ENCODE measurements around the gene AP3S2. TPM values are rescaled to one million over a fixed set of nuclear protein-coding genes. Genes with fewer than 3 reads are reported as not detected.

The AP3S2 gene
- total and polyA plus RNA-seq, 2 of the 4 experiments (the other 2 are of a cell fraction) = 12.6 to 34.1 TPM

GRCh38 chr15:89809787-89810148, 84.0 kb downstream of the AP3S2 start:
- Histone ChIP-seq H3K56ac (ENCODE audit: extremely low read depth, insufficient read depth, low read length) (no peak overlapping the region), H3K4me1 (ENCODE audit: control insufficient read depth, insufficient read depth, low read length) (peaks cover 21% of the 10 kb centered on the region), H4K91ac (ENCODE audit: insufficient read depth, low read depth, low read length) (peak overlapping the region; percentile 33; the same call in 1 of the 2 replicates), H3K9me3 (ENCODE audit: control insufficient read depth, insufficient read depth, low read length) (no peaks in the 10 kb centered on the region), H2BK5ac (ENCODE audit: low read depth, low read length, poor library complexity, severe bottlenecking) (no peak overlapping the region), H3K4me2 (ENCODE audit: low read depth, low read length) (no peak overlapping the region), H3K9me1 (ENCODE audit: insufficient read depth, low read length) (peaks cover 31% of the 10 kb centered on the region), H2BK20ac (ENCODE audit: low read depth, low read length) (peak overlapping the region; percentile 37; the same call in 1 of the 2 replicates), H3K27ac (ENCODE audit: insufficient read depth, low read length) (no peak overlapping the region), H3K14ac (replicated peaks; ENCODE audit: low read depth, low read length) (0 out of 2 replicates have a peak overlapping the region, but pooled peaks have one; percentile 32), H3K4me3 (ENCODE audit: insufficient read depth, low read depth, low read length) (no peak overlapping the region), H3K18ac (ENCODE audit: low read depth, low read length) (no peak overlapping the region), H4K5ac (ENCODE audit: low read depth, low read length) (no peak overlapping the region), H3K23ac (ENCODE audit: low read depth, low read length) (0 out of 2 replicates have a peak overlapping the region, but pooled peaks have one; percentile 24), H2AK9ac (replicated peaks; ENCODE audit: low read depth, low read length, poor library complexity) (peak overlapping the region; percentile 44), H2BK15ac (ENCODE audit: low read depth, low read length) (no peak overlapping the region), H2AFZ (replicated peaks; ENCODE audit: low read length, poor library complexity) (no peak overlapping the region), H3K9ac (ENCODE audit: low read depth, low read length) (no peak overlapping the region), H4K20me1 (ENCODE audit: insufficient read depth, low read length) (peaks cover 5% of the 10 kb centered on the region; the same call in 1 of the 2 replicates), H4K8ac (ENCODE audit: low read depth in 2 of 2, low read length in 2 of 2) (peak overlapping the region in 1 of 2 experiments; percentile 56; a peak in 1 of 4 replicates), H3K36me3 (ENCODE audit: control insufficient read depth, insufficient read depth, low read length) (peaks cover 14% of the 10 kb centered on the region; the same call in 1 of the 2 replicates), H3K27me3 (ENCODE audit: control insufficient read depth, insufficient read depth, low read length) (no peaks in the 10 kb centered on the region), H3K4ac (ENCODE audit: low read depth, low read length) (peak overlapping the region; percentile 72), H2AK5ac (ENCODE audit: low read depth, low read length) (peak overlapping the region; percentile 64; the same call in 1 of the 2 replicates), H2BK120ac (ENCODE audit: low read depth, low read length) (peak overlapping the region; percentile 52), H3K79me1 (ENCODE audit: low read depth in 1 of 2, low read length in 2 of 2) (peaks cover 2 to 63% of the 10 kb centered on the region in 2 experiments; a peak in 3 of 4 replicates)
- in situ Hi-C loops (cut with MboI; ENCODE audit: low sequenced_read_pairs) (no loop called here), dilution Hi-C loops (cut with HindIII; ENCODE audit: low sequenced_read_pairs, unreplicated experiment) (no loop called here), intact Hi-C loops (cut with micrococcal nuclease) (no loop called here)
- no TSS peak for BruUV-seq (replicated peaks)
- TF ChIP-seq MAFK (IDR thresholded peaks at IDR 0.05; ENCODE audit: low read depth, low read length) (no peak), BHLHE40 (IDR thresholded peaks at IDR 0.05; ENCODE audit: low read depth, low read length) (no peak), POLR2A (IDR thresholded peaks at IDR 0.05; ENCODE audit: low read depth, low read length) (no peak), FOS (IDR thresholded peaks at IDR 0.05; ENCODE audit: low read depth, low read length) (no peak), CEBPB (IDR thresholded peaks at IDR 0.05; ENCODE audit: low read depth, low read length) (no peak), RCOR1 (IDR thresholded peaks at IDR 0.05; ENCODE audit: insufficient replicate concordance, low read length) (no peak), CHD1 (IDR thresholded peaks at IDR 0.05; ENCODE audit: low read depth, low read length) (no peak), MXI1 (IDR thresholded peaks at IDR 0.05; ENCODE audit: borderline replicate concordance, low read depth, low read length) (no peak), USF2 (IDR thresholded peaks at IDR 0.05; ENCODE audit: low read depth, low read length) (no peak), NFE2L2 (IDR thresholded peaks at IDR 0.05; ENCODE audit: low read depth, low read length) (no peak)
- TF ChIP-seq, protein P1, sequence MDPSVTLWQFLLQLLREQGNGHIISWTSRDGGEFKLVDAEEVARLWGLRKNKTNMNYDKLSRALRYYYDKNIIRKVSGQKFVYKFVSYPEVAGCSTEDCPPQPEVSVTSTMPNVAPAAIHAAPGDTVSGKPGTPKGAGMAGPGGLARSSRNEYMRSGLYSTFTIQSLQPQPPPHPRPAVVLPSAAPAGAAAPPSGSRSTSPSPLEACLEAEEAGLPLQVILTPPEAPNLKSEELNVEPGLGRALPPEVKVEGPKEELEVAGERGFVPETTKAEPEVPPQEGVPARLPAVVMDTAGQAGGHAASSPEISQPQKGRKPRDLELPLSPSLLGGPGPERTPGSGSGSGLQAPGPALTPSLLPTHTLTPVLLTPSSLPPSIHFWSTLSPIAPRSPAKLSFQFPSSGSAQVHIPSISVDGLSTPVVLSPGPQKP (IDR thresholded peaks at IDR 0.05; ENCODE audit: borderline replicate concordance, low read depth, low read length) = no peak
- ATAC-seq (ENCODE audit: low read depth) (no peak), DNase-seq (no peak)
- WGBS, 2 experiments (ENCODE audit: extremely low coverage in 2 of 2, insufficient read length in 1 of 2) = 94% methylated on average over 2 of the region's 5 CpGs; no CpG with 5 or more reads in 1 of the 2 experiments
- POLR2A ChIA-PET (ENCODE audit: unreplicated experiment) = no interaction called here
- CTCF ChIA-PET = no interaction called here
